NCI-H1436 treated with DMSO at 0.1 percent for 48 hours (cell line): Measurements from ENCODE around the gene KIAA1586.
"Not testable (repeated sequence)": the region's sequence is repeated elsewhere in the genome, so short reads cannot be mapped to it uniquely, and the experiment has no call there.

Source experiments
- DNase-seq: peaks from one replicate; lab custom pipeline; 2025; lab: John Stamatoyannopoulos, UW

The KIAA1586 gene, protein sequence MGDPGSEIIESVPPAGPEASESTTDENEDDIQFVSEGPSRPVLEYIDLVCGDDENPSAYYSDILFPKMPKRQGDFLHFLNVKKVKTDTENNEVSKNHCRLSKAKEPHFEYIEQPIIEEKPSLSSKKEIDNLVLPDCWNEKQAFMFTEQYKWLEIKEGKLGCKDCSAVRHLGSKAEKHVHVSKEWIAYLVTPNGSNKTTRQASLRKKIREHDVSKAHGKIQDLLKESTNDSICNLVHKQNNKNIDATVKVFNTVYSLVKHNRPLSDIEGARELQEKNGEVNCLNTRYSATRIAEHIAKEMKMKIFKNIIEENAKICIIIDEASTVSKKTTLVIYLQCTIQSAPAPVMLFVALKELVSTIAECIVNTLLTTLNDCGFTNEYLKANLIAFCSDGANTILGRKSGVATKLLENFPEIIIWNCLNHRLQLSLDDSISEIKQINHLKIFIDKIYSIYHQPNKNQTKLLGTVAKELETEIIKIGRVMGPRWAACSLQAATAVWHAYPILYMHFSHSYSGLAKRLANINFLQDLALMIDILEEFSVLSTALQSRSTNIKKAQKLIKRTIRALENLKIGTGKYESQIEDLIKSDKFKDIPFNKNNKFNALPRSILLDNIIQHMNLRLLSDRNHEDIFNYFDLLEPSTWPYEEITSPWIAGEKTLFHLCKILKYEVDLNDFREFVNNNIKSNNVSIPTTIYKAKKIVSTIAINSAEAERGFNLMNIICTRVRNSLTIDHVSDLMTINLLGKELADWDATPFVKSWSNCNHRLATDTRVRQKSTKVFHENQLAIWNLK

DNA sequence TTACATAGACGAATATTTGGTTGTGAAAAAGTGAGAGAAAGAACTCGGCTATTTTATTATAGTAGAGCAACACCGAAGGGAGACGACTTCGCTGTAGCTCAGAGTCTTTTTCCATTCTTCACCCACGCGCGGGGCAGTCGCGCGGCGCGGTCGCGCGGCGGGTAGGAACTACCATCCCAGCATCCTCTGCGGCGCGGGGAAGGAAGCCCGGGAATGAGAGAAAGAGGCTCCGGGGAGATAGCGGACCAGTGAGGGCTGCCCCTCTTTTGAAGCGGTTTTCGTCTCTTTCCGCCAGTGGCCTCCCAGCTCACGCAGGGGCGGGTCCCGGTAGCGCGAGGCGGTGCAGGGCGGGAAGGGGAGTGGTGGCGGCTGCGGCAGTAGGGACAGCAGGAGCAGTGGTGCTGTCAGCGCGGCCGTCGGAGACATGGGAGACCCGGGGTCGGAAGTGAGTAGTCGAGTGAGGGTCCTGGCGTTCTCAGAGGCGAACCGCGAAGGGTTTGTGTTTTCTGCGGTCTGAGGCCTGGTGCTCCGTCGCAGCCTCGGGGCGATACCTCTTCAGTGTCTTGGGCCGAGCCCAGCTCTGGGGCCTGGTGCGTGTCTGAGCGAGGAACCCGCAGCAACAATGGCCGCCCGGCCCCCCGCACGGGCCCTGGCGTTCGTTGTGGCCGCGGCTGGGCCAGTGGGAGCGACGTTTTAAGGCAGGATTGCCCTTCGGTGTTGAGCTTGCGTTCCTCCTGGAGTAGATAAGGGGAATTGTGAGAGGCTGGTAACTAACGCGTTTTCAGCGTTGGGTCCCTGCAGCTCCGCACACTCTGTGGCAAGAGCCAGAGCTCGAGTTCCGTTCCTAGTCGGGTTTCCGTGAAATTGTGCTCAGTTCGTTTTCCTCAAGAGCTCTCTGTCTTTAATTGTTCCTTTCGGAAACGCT, at the start of gene KIAA1586:
KIAA1586 (plus strand) TSS at position 362 of the 925 bp plus-strand sequence; CDS start at position 425, 63 bp downstream.
- peak; percentile 67 for DNase-seq

DNA sequence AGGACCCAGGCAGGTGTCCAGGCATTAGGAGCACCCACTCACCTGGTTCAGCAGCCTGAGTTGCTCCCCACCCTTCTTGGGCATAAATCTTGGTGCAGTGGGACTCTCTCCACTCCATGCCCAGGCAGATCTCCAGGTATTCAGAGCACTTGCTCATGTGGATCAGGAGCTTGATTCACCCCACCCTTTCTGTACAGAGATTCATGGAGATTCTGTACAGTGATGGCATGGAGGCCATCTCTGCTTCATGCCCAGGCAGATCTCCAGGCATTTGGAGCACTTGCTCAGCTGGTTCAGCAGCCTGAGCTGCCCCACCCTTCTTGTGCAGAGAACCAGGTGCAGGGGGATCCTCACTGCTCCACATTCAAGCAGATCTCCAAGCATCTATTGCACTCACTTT, 47.4 kb upstream of the KIAA1586 start:
- DNase-seq = no peak

DNA sequence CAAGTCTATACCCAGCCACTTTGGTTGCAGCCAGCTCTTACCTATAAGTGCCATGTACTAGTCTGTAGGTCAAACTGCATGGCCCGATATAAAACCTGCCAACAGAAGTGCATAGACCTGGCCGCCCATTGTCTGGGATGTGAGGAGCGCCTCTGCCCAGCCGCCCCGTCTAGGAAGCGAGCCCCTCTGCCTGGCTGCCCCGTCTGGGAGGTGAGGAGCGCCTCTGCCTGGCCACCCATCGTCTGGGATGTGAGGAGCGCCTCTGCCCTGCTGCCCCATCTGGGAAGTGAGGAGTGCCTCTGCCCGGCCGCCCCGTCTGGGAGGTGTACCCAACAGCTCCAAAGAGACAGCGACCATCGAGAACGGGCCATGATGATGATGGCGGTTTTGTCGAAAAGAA, 46.7 kb upstream of the KIAA1586 start:
- DNase-seq = not testable (repeated sequence)

DNA sequence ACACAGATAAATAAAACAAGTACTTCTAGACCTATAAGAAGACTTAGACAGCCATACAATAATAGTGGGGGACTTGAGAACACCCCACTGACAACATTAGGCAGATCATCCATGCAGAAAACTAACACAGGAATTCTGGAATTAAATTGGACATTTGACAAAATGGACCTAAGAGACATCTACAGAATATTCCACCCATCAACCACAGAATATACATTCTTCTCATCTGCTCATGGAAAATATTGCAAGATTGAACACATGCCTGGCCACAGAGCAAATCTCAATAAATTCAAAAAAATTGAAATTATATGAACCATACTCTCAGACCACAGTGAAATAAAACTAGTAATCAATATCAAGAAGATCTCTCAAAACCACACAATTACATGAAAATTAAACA, 44.3 kb upstream of the KIAA1586 start:
- DNase-seq = no peak

DNA sequence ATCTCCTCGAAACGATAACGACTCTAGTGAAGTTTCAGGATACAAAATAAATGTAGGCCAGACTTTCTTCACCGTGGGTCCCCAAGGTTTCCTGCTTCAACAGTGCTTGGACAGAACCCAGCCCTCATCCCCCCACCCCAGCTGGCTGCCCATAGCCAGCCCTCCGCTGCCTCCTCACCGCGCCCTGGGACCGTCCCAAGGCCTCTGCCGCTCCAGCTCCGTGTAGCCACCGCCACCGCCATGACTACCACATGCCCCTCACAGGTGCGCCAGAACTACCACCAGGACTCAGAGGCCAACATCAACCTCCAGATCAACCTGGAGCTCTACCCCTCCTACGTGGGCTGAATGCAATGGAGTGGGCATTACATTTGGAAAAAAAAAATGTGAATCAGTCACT, 42.2 kb upstream of the KIAA1586 start:
- no peak for DNase-seq

DNA sequence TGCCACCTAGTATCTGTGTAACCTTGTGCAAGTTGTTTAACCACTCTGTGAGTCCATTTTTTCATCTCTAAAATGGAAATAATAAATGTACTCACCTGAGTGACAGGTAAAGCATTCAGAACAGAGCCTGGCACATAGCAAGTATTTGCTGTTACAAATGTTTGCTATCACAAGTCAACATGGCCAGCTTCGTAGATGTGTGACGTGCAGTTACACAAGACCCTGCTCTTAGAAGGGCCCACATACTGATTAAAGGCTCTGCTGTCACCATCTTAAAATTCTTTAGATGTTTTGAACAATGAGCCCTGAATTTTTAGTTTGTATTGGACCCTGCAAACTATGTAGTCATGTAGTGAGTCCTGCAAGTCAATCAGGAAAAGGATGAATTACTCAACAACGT, 40.4 kb upstream of the KIAA1586 start:
- DNase-seq = no peak

DNA sequence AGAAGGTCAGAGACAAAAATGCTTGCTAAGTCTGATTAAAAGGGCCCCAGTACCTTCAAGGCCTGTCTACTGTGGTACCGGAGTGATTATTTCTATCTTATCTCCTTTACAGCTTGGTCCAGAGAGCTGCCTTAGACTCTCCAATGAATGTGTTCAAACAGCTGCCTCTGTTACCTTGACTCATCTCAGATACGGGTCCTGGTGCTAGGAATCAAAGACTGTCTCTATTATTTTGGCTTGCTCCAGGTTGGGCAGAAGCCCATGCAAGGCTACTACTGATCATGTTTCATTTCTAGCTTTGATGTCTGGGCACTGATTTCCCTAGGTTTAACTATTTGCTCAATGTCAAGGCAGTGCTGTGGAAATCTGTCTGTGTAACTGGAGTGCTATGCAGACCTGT, 38.4 kb upstream of the KIAA1586 start:
- DNase-seq = not testable (repeated sequence)

DNA sequence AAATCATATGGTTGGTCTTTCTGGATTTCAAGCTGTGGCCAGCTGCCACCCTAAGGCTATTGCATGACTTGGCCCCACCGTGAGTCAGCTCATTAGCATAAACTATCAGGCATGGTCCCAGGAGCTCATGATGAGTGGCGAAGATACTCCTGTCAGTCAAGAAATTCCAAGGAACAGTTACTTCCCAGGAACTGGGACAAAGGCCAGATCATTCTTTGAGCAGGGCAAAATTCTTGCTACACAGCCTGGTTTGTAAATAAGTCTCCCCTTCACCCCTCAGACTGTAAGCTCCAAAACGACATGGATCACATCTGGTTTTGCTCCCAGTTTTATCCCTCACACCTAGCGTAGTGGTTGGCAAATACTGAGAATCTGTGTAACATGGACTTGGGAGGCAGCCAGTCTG, 33.0 kb upstream of the KIAA1586 start:
- DNase-seq = no peak

DNA sequence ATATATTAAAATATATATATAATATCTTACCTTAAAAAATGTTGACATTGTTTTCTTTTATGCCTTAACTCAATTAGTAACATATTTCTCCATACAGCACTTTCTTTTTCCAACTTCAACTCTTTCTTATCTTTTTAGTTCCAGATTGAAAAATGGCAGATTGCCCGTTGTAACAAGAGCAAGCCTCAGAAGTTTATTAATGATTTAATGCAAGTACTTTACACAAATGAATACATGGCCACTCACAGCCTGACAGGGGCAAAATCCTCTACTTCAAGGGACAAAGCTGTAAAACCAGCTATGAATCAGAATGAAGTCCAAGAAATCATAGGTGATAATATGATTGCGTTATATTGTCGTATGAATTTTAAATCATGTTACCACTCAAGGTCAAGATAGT, 29.4 kb upstream of the KIAA1586 start:
- DNase-seq = no peak

DNA sequence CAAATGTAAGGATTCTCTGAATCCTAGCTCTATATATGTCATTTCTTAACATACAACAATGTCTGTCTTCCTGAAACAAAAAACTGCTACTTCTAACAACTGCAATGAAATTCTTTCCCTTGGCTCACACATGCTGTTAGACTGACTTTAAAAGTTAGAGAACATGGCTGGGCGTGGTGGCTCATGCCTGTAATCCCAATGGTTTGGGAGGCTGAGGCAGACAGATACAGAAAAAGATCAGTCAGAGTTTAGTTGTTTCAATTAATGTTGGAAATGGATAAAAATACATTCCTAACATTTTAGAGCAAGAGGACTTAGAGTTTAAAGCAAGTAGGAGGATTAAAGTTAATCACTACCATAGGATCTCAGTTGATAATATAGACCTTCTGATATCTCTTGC, 28.7 kb upstream of the KIAA1586 start:
- DNase-seq = no peak

DNA sequence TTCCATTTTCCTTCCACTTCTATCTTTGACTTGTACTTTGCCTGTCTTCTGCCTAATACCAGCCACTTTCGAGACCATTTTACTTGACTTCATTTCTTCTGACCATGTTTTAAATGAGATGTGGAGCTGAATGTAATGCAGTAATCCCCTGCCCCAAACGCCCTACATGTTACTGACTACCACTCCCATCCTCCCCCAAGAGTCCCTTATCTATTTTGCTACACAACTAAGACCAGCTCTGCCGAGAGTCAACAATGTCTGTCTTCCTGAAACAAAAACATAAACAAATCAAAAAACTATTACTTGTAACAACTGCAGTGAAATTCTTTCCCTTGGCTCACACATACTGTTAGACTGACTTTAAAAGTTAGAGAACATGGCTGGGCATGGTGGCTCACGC, 27.1 kb upstream of the KIAA1586 start:
- no peak for DNase-seq

DNA sequence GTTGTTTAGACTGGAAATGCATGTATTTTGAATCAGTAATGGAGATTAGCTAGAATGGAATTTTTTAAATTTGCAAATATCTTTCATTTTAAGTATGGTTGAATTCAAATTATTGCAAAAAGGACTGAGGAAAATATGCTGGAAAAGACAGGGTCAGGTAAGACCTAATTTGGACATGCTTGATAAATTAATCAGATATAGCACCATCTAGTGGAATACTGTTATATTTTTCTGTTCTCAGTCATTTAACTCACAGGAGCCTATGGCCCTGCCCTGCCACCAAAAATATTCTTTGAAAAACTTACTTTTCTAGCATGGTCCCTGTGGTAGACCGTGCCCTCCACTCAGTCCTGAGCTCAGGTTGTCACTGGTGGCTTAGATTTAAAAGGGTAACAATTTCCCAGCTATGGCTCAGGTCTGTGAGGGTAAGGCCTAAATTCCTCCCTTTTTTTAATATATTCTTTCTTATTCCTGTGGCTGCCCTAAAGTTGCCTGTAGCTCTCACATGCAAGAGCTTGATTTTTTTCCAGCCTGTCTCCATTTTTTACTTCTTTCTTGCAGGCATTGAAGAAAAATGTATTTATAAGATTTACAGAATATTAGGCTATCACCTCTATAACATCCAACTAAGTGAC, 25.3 kb upstream of the KIAA1586 start:
- DNase-seq = peak; percentile 14

DNA sequence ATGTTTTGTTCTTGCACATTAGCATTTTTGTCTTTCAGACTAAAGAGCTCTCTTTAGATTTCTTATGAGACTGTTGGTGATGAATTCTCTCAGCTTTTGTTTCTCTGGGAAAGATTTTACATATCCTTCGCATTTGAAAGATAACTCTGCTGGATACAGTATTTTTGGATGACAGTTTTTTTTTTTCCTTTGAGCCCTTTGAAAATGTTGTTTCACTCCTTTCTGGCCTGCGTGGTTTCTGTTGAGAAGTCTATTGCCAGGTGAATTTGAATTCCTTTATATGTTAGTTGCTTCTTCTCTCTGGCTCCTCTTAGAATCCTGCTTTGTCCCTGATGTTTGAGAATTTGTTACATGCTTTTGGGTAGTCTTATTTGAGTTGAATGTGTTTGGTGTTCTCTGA, 22.2 kb upstream of the KIAA1586 start:
- DNase-seq = no peak

DNA sequence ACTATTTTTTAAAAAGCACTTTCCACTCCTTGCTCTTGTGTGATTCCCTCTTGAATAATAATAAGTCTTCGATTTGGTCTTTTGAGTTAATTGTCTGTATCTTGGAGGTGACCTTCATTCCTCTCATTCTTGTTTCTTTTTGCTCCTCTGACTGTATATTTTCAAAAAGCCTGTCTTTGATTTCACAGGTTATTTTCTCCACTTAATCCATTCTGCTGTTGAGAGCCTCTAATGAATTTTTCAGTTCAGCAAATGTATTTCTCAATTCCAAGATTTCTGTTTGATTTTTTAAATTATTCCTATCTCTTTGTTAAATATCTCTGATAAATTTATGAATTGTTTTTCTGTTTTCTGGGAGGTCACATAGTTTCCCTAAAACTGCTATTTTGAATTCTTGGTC, 21.7 kb upstream of the KIAA1586 start:
- no peak for DNase-seq

DNA sequence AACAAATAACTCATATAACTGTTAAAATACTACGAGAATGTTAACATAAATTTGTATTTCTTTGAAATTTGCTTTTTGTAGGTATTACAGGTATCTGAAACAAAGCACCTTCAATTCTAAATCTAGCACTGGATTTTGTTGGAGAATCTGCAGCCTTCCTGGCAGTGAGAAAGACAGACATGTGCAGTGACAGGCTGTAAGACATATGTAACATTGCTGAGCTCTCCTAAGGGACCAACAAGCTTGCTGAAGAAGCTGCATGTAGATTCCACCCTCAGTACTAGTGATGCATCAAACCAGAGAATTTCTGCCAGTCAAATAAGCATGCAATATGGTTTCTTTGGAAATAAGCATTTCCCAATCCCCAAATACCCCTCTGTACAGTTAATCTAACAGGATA, 20.5 kb upstream of the KIAA1586 start:
- no peak for DNase-seq

DNA sequence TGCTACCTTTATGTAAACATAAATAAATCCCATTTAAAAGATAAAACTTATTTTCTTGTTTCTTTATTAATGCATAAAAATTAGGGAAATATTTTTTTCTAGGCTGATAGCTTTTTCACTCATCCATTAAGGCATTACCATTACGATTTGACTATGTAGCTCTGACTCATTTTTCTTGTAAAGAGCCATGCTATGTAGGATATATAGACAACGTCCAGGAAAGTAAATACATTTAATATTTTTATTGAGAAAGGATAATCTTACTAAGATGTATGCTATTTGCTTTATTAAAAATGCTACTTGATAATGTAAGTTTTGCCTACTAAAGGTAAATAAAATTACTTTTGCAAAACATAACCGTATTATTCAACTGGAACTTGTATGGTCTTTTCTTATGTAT, 19.2 kb upstream of the KIAA1586 start:
- no peak for DNase-seq

DNA sequence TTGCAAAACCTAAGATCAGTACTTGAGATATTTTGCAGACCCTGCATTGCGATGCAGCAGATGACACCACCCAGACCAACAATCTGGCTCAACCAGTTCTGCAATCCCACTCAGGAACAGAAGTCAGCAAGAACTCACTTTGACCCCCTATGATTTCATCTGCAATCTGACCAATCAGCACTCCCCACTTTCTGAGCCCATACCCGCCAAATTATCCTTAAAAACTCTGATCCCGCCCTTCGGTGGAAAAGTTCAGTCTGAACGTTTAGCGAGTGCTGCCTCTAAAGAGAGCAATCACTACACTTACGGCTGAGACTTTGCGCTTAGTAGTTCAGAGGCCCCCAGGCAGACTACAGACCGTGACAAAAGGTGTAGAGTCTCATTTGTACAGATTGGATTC, 17.3 kb upstream of the KIAA1586 start:
- DNase-seq = no peak

DNA sequence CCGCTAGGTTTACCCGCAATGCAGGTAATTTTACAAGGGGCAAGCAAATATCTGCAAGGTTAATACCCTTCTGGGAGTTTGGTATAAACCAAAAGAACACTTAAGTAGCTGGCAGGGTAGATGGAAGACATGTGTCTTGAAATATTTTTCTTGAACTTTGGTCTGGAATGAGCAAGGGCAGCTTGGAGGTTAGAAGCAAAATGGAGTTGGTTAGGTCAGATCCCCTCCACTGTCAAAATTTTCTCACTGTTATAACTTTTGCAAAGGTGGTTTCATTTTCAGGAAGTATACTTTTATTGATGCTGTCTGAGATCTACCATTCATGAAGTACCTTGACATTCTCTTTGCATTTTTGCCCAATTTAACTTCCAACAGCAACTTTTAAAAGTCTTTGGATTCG, 13.3 kb upstream of the KIAA1586 start:
- DNase-seq = no peak

DNA sequence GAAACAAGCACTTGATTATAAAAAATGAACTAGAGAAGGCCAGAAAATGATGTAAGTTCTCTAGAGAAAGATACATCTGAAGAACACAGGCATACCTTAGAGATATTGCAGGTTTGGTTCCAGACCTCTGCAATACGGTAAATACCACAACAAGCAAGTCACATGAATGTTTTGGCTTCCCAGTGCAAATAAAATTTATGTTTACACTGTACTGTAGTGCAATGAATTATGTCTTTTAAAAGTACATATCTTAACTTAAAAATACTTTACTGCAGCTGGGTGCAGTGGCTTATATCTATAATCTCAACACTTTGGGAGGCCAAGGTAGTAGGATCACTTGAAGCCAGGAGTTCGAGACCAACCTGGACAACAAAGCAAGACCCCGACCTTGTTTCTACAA, 10.9 kb upstream of the KIAA1586 start:
- no peak for DNase-seq

DNA sequence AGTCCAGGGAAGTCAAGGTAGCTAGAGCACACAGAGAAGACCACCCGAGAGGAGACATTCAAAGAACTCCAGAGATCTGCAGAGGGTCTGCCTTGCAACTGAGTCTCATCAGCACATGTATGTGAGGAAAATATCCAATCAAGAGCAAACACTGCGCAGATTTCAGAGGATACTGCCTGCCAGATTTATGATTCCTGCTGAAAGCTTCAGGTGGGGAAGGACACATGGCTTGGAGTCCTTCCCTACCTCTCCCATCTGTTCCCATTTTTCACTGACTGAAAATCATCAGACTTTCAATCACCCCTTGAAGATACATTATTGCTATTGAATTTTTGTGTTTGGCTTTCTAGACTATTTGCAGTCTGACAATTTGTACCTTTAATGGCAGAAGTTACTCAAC, 7.6 kb upstream of the KIAA1586 start:
- DNase-seq = no peak

DNA sequence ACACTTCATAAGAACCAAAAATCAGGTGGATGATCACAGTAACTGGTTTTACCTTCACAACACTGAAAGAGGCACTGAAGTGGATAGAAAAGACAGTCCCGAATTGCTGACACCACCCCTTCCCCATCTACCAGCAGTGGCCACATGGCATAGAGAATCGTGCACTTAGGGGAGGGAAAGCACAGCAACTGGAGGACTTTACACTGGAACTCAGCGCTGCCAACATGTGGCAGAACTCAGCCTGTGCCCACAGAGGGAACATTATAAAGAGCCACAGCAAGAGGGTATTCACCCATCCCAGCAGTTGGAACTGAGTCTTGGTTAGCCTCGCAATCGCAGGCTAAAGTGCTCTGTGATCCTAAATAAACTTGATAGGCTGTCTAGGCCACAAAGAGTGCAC, 6.5 kb upstream of the KIAA1586 start:
- DNase-seq = no peak

DNA sequence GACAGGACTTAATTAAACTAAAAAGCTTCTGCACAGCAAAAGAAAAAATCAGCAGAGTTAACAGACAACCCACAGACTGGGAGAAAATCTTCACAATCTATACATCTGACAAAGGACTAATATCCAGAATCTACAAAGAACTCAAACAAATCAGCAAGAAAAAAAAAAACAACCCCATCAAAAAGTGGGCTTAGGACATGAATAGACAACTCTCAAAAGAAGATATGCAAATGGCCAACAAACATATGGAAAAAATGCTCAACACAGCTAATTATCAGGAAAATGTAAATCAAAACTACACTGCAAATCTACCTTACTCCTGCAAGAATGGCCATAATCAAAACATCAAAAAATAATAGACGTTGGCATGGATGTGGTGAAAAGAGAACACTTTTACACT, 2.4 kb upstream of the KIAA1586 start:
- DNase-seq = not testable (repeated sequence)
